Activated CD4-positive, CD25-positive, alpha-beta regulatory T cell treated with anti-CD3 and anti-CD28 coated beads, Interleukin-2, amount 50 U/mL, for 72 hours (primary cell): Measurements from ENCODE around the gene FABP1.

ENCODE experiments used
- DNase-seq: peaks from one replicate; pipeline ENCODE4 v3.0.0; 2021

FABP1 gene

DNA sequence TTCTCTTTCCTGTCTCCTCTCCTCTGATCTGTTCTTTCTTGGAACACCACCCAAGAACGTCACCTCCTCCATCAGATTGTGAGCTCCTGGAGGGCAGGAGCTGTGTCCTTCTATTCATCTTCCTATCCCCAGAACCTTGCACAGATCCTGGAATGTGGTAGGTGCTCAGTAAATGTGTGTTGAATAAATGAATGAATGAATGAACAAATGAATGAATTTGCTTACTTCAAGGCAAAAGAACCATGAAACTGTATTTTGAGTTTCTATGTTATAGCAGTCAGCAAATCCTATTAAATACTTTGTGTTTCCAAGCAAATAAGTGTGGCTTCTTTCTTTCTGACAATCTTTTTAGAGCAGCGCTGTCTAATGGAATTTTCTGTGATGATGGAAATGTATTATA lies 14.8 kb downstream of the FABP1 start:
- no peak for DNase-seq

DNA sequence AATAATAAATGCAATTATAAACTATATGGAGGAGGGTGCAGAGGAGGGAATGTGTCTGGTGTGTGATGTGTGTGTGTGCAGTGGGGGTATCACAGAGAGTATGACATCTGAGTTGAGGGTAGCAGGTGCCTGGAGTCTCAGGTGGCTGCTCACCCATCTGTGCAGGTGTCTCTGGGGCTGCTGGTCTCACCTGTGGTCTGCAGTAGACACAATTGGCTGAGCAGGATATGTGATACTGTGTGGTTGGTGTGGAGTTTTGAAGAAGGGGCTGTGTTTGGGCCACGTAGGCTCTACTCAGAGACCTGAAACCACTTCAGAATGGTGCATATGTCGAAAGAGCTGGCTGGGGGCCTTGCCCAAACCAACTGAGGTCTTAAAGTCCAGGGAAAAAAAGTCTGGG lies 17.0 kb downstream of the FABP1 start:
- no peak for DNase-seq

DNA sequence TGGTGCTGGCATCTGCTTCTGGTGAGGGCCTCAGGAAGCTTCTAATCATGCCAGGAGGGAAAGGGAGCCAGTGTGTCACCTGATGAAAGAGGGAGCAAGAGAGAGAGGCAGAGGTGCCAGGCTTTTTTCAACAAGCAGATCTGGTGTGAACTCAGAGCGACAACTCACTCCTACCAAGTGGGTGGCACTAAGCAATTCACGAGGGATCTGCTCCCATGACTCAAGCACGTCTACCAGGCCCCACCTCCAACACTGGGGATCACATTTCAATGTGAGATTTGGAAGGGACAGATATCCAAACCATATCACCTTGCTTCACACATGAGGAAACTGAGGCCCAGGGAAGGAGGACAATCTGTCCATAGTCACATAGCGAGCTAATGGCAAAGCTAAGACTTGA lies 19.1 kb downstream of the FABP1 start:
- DNase-seq, result no peak

DNA sequence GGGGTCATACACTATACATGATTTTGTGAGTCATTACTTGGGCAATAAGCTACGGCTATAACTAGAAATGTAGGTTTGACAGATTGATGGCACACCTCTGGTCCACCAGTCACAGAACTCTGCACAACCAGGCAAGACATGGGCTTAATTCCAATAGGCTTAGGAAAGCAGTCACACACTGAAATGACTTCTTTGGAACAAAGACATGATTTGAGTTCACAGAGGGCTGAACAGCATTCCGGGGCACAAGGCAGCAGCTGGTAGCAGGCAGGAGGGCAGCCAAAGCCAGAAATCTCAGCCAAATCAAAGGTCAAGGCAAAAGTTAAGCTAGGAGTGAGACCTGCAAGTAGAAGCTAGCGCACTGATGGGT lies 27.4 kb downstream of the FABP1 start:
- no peak for DNase-seq

DNA sequence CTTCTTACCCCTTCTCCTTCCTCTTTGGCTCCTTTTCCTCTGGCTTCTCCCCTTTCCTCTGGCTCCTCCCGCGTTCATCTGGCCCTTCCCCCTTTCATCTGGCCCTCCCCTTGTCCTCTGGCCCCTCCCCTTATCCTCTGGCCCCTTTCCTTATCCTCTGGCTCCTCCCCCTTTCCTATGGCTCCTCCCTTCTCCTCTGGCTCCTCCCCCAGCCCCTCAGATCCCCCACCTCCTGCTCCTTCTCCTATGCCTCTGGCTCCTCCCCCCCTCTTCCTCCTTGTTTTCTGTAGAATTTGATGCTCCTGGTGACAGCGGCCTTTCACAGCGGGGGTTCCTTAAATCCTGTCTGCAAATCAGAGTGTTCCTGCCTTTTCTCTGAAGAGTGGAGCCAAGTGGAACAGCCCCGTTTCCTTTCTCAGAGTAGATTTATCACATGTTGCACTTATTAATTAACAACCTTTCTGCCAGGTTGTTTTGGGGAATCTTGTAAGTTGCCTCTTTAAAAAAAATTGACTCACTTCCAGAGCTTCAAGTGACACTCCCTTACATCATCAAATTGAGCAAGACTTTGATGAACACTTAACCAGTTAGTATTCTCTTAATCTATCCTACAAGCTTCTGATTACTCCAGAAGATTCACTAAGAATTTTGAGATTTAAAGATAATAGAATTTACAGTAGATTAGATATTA lies 27.9 kb downstream of the FABP1 start:
- DNase-seq, result no peak

DNA sequence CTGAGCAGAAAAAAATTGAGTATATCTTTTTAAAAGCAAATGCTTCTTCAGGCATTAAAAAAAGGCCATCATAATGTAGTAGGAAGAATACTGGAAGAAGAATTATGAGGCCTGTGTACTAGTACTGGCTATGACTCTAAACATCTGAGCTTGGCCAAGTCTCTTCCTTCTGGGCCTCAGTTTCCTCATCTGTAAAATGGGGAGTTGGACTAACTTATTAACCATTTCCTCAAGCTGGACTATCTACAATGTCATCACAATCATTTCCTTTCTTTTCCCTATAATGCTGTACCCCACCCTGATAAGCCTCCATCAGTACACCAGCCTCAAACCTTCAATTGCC lies 29.3 kb downstream of the FABP1 start:
- no peak for DNase-seq

DNA sequence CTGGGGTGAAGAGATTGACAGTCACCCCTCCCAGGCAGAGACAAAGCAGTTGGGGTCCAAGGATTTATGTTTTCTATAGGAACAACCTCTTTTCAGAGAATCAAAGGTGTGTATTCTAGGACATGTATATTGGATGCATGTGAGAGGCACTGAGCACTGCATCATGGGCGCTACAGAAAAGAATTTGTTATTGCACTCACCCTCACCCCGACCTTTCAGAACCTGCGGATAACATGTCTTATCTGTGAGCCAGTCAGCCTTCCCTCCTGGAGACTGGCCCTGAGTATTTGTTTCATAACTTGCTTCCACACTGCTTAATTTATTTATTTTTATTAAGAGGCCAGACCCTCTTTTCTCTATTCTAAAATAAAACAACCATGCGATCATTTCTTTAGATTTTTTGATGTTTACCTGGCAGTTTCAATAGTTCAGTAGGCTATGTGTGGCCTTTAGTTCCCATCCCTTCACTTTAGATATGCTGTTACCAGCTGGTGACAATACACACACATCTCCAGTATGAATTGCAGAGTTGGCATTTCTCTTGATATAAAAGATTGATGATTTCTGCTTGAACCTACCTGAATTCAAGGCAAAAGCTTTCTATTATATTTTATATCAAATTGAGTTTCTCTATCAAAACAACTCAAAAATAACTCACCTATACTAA lies 29.8 kb downstream of the FABP1 start:
- DNase-seq, result no peak

DNA sequence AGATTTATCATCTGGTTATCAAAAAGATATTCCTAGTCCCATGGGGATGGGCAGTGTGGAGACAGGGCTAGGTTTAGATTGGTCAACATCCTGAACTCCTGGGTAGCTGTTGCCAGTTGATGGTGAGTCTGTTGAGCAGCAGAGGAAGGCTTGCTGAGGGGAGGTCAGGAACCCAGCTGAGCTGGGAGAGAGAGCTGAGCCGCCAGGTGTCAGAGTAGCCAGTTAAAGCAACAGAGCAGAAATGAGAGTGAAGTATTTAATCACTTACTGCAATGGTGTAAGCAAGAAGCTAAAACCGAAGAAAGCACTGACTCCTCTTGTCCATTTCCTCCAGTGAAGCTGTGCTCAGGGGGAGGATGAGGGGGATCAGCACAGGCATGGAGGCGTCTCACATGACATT lies 30.7 kb downstream of the FABP1 start:
- DNase-seq, result no peak

DNA sequence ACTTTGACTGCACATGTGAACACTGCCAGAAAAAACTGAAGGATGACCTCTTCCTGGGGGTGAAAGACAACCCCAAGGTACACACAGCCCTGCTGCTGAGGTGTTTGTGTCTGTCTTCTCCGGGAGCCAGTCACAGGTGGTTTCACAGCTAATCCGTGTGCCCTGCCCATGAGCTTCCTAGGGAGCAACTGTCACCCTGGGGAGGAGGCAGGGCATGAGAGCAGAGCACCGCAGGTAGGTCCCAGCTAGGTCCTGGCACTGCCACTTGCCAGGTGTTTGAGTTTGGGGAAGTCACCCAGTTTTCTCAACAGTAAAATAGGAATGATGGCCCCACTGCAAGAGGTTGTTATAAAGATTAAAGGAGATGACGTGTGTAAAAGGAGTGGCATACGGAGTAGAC lies 31.2 kb downstream of the FABP1 start:
- DNase-seq, result no peak

DNA sequence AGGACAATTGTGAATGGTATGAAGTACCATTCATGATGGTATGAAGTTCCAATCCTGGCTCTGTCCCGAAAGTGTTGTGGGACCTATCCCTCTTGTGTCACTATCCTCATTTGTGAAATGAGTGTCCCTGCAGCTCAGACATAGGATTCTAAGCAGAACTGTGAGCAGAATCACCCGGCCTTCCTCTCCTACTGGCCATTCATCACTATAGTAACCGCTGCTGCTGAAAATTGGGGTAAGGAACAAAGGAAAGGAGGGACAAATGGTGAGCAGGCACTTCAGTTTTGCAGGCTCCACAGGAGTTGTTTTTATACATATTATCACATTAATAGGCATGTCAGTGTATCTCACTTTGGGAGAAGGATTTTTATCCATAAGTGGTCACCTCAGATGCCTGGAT lies 32.8 kb downstream of the FABP1 start:
- no peak for DNase-seq

DNA sequence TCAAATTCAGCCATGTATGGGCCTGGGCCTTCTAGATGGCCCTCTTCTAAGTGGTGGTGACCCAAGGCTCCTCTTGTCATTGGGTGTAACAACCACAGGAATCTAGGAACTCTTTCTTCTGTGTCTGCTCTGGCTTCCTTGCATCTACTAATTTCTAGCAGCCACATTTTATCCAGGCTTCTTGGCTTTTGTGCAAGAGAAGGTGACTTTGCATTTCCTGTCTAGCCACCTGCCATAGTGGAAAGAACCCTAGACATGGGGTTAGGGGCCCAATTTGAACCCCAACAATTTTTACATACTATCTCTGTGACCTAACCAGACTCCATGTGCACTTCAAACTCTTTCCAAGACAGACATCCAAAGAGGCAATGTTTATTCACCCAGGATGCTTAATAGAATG lies 35.1 kb downstream of the FABP1 start:
- no peak for DNase-seq

DNA sequence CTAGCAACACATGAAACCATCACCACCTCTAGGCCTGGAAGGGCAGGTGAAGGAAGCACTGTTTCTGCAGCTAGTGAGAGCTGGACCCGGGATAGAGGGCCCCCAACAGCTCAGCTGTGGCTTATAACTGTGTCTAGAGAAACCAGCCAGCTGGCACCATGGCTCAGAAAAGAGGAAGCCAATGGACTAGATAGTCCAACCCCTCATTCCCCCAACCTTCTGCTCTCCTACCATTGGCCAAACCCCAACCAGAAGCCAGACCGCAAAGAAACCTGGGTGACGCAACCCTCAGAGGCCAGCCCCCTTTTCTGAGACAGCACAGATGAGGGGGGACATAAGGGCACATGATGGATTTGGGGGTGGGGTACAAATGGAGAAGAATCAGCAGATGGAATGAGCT lies 35.9 kb downstream of the FABP1 start:
- DNase-seq, result no peak

DNA sequence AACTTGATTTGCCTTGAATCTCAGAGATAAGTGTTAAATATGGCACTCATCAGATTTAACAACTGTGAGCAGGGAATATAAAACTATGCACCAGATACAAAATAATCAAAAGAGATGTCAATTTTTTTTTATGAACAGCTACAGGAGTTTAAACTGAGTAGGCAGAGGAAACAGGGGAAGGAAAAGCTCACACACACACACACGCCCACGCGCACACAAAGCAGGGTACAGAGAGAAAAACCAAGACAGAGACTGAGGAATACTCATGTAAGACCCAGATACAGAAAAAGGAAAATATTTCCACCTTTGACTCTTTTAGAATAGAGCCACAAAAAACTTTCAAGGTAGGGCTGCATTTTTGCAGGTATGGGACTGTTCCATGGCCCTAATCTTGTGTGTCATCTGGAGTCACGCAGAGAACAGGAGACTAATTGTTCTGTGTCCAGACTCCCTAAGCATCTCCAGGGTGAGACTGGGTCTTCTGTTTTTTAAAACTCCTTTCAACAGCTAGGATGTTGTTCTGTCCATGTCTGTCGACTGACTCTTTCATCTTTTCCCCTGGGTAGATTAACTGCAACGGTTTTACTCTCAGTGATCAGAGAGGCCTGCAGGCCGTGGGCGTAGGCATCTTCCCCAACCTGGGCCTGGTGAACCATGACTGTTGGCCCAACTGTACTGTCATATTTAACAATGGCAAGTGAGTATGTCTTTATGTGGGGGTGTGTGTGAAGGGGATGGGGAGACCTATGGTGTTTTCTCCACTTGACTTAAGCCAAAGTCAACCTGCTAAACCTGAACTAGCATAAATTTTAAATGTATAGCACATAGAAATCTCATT lies 37.2 kb downstream of the FABP1 start:
- no peak for DNase-seq

DNA sequence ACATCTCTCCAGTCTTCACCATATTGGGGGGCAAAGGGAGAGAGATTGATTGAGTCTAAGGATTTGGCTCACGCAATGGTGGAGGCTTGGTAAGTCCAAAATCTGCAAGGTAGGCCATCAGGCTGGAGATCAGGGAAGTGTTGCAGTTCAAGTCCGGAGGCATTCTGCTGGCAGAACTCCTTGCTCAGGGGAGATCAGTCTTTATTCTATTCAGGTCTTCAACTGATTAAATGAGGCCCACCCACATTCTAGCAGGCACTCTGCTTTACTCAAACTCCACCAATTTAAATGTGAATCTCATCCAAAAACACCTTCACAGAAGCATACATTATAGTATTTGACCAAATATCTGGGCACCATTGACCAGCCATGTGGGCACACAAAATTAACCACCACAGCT lies 38.9 kb downstream of the FABP1 start:
- no peak for DNase-seq

DNA sequence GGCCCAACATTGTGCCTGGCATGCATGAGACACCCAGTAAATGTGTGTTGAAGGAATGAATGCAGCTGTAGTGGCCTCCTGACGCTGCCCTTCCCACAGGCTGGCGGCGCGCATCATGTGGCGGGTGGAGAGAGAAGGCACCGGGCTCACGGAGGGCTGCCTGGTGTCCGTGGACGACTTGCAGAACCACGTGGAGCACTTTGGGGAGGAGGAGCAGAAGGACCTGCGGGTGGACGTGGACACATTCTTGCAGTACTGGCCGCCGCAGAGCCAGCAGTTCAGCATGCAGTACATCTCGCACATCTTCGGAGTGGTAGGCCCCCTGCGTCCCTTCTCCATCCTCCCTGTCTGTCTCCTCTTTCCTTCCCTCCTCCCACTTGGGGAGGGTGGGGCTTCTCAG lies 40.1 kb downstream of the FABP1 start:
- no peak for DNase-seq

DNA sequence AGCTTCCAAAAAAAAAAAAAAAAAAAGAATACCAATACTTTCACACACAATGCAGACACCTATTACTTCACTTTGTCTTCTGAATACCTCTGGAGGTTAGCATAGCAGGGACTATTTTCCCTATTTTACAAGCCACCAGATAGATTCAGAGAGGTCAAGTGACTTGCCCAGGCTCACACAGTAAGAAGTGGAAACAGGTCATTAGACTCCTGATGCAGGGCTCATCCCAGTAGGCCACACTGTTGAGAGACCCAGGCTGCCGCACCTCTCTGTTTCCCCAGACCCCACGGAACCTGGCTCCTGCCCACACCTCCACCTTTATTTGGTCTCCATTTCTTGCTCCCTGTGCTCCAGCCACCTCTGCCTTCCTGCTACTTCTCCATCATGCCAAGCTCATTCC lies 40.8 kb downstream of the FABP1 start:
- DNase-seq, result no peak

DNA sequence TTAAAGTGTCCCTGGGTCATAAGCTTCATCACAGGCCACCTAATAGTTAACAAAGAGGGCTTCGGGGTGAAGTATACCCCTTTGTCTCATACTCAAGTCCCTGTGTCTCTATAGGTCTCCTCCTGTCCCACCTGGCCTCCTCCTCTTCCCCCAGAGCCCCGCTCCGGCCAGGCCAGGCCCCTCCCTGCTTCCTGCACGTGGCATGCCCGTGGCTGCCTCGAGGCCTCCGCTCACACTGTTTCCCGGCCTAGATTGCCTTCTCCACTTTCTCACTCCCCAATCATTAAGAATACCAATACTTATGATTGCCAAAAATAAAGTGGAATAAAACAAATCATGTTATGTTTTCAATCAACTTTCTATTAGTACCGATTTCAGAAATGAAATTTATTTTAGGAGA lies 41.5 kb downstream of the FABP1 start:
- DNase-seq, result no peak

DNA sequence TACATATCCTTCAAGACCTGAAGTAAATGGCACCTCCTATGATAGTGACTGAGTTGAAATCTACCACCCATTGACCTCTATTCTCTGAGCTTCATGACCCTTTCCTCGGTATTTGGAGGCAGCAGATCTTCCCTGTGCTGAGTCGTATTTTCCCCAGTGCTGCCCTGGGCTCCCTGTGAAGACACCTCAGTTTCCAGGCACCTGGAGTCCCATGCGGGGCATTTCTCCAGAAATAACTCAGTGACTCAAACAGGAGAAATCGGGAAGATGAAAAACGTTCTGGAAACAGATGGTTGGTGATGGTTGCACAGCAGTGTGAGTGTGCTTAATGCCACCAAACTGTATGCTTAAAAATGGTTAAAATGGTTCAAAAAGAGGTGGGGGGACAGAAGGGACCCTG lies 42.3 kb downstream of the FABP1 start:
- DNase-seq, result no peak

DNA sequence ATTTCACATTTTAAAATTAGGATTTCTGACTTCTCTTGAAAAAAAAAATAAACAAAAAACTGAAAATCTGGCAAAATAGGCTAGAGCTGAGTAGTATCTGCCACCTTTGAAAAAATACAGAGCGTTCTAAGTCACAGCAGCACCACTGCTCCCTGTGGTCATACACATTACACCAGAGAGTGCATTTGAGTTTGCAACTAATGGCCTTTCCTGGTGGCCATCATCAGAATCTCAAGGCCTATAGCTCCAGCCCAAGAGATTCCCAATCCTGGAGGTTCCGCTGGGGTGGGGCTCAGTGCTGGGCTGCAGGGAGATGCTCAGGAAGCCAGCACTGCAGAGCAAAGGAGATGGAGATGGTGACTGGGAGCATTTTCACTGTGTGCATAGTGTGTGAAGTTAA lies 42.8 kb downstream of the FABP1 start:
- DNase-seq, result no peak

DNA sequence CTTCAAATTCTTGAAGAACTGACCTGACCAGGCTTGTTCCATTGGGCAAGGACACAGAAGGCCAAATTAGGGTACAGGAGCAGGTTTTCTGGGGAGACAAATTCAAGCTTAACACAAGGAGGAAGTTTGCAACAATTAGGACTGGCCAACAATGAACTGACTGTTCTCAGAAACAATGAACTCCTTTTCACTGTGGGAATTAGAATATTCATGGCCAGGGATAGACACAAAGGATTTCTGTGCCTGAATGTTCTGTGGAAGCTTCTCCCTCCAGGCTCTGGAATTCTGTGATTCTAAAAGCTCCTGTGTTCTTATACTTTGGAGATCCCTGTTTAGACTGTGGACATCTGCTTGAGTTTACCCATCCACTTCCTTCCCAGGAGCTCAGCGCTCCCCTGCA lies 45.1 kb downstream of the FABP1 start:
- DNase-seq, result no peak

DNA sequence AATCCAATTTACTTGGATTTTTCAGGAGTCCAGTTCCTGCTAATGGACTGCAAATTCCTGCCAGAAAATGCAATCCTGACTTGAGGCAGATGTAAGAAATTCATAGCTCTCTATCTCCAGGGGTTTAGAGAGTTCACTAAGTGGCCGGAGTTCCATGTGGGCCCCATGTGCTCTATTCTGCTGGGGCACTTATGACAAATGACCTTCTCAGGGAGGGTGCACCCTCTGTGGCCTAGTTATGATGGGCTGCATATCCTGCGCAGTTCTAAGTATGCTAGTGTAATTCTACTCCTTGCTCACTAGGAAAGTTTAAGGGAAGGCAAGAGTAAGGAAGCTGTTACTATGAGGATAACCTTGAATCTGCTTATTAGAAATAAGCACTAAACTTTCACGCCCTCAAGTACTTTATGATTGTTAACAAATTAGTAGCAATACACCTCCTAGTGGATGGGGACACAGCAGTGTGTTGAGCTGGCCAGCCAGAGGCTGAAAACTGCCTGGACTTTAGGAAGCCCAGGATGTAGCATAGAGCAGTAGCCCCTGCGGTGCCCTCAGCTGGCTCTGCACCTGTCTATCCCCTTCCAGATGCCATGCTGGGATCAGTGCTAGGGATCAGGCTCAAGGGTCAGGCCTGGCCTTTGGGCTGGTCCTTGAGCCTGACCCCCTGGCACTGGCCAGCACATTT lies 45.8 kb downstream of the FABP1 start:
- no peak for DNase-seq

DNA sequence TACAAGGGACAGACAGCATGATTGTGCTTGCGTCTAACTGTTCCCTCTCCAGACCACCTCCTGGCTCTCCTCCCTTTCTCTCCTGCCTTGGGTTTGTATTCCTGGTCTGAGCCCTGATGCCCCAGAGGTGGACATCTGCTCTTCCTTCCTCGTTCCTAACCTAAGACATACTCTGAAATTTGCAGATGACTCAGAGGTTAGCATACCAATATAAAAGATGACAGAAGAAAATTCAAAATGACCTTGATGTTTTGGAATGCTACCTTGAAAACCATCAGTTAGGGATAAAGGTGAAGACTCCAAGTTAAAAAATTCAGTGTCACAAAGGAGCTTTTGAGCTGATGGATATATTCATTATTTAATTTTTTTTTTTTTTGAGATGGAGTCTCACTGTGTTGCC lies 47.3 kb downstream of the FABP1 start:
- no peak for DNase-seq

DNA sequence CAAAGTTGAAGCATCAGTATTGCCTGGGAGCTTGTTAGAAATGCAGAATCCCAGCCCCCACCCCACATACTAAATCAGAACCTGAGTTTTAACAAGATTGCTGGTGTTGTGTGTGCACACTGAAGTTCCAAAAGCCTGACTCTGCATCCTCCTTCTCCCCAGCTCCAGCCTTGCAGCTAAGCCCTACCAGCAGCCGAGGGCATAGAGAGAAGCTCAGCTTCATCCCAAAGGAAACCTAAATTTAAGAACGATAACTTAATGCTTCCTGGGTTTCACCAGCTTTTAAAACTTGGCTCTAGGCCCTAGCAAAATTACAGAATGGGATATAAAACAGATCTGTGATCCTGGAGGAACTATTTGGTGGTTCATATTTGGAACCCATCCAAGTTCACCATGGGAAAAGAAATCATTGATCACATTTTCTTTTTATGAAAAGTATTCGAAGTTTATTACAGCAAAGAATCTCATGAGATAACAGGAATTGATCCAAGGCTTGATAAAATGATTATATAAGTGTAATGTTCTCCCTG lies 49.2 kb downstream of the FABP1 start:
- DNase-seq, result no peak

DNA sequence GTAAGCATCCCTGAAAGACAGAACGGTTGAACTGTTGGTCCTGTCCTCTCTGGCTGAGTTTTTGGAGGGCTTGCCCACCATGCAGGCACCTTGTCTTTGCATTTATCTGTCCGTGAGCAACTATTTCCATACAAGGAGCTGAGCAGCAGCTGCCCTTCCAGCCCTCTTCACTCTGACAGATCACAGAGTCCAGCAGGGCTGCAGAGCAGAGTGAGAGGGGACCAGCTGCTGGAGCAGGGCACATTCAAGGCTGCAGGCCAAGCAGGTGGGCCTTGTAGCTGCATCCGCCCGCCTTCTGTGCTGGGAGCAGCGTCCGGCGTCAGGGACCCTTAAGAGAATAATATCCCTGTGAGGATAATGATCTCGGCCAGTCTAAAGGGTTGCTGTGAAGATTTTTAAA lies 50.8 kb downstream of the FABP1 start:
- no peak for DNase-seq
